ENCODE measurements around the gene OR10G2. TPM values are rescaled to one million over a fixed set of nuclear protein-coding genes. Genes with fewer than 3 reads are reported as not detected.

OR10G2 gene
- total and polyA plus RNA-seq, 8 donors = not detected

DNA sequence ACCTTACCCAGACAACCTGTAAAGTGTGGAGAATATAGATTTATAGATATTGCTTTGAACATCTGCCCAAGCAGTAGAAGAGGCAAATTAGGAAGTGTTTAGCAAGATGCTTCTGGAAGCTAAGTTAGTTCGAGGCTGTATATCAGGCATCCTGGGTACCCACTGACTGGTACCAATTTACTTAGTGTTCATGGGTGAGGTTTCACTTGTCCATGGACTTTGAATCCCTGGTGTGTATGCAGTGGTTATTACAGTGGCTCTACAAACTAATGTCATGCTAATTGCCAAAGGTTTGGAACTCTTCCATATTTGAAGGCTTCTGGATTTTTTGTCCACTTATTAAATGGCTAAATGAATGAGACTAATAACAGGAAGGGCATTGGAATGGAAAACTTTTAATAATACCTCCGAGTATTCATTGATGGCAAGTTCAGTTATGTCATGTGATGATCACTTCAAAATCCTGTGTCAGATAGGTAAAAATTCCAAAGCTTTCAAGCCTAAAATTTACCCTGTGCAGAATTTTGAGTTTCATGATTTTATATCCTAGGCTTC lies 18.7 kb upstream of the OR10G2 start, which contains the start of gene OR4E2:
Gene OR4E2, plus strand, starts transcription at position 505 of the 555 bp plus-strand sequence. CDS start 11,248 bp downstream, outside the sequence.
- ATAC-seq (no peak), DNase-seq (no peak), FAIRE-seq (no peak)
- no peaks in the 10 kb centered on the region for H3K4me1 ChIP-seq
- peaks cover 0 to 3% (median 0%) of the 10 kb centered on the region in 4 donors for H3K27me3 ChIP-seq
- H3K27ac ChIP-seq = no peak within 1 kb of the TSS
- TF ChIP-seq, protein P1, sequence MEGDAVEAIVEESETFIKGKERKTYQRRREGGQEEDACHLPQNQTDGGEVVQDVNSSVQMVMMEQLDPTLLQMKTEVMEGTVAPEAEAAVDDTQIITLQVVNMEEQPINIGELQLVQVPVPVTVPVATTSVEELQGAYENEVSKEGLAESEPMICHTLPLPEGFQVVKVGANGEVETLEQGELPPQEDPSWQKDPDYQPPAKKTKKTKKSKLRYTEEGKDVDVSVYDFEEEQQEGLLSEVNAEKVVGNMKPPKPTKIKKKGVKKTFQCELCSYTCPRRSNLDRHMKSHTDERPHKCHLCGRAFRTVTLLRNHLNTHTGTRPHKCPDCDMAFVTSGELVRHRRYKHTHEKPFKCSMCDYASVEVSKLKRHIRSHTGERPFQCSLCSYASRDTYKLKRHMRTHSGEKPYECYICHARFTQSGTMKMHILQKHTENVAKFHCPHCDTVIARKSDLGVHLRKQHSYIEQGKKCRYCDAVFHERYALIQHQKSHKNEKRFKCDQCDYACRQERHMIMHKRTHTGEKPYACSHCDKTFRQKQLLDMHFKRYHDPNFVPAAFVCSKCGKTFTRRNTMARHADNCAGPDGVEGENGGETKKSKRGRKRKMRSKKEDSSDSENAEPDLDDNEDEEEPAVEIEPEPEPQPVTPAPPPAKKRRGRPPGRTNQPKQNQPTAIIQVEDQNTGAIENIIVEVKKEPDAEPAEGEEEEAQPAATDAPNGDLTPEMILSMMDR (IDR thresholded peaks at IDR 0.05) = no peak
- H3K9me3 ChIP-seq = no peaks in the 10 kb centered on the region
- H3K36me3 ChIP-seq = no peaks in the 10 kb centered on the region
- intact Hi-C loops (cut with DNase I) = no loop called here
- 50 to 67% methylated on average over 2 of the region's 2 CpGs for WGBS, 2 donors
- H3K4me3 ChIP-seq = no peak within 1 kb of the TSS

DNA sequence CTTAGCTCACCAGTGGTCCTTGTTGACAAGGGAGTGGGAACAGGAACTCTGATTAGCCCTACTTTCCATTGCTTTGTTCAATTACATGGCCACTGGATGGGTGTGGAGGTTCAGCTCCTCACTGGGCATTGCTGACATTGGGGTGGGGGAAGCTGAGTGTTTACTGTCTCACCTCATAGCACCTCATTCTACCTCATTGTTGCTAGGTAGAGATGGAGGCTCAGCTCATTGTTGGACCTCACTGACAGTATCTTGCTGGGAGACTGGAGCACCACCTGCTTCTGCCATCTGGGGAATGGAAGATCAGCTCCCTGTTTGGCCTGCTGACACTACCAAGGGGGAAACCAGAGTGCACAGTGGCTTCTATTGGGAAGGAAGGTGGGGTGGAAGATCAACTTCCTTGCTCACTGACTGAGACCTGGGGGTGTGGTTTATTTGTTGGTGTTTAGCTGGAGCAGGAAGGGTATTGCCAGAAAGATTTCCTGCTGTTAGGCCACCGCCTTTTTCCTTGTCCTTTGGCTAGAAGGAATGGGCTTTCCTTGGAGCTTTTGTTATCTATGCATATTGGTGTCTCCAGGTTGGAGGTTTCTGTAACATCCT lies 17.6 kb upstream of the OR10G2 start:
- Histone ChIP-seq H3K4me3 (no peak overlapping the region), H3K9me3 (no peaks in the 10 kb centered on the region), H3K27me3 (peaks cover 0 to 3% (median 0%) of the 10 kb centered on the region in 4 donors), H3K4me1 (no peaks in the 10 kb centered on the region), H3K36me3 (no peaks in the 10 kb centered on the region), H3K27ac (no peak overlapping the region)
- 57 to 63% methylated on average over 1 of the region's 1 CpG for WGBS, 2 donors
- intact Hi-C loops (cut with DNase I) = no loop called here
- FAIRE-seq (no peak), ATAC-seq (no peak), DNase-seq (no peak)
- TF ChIP-seq, protein P1 (IDR thresholded peaks at IDR 0.05) = no peak

DNA sequence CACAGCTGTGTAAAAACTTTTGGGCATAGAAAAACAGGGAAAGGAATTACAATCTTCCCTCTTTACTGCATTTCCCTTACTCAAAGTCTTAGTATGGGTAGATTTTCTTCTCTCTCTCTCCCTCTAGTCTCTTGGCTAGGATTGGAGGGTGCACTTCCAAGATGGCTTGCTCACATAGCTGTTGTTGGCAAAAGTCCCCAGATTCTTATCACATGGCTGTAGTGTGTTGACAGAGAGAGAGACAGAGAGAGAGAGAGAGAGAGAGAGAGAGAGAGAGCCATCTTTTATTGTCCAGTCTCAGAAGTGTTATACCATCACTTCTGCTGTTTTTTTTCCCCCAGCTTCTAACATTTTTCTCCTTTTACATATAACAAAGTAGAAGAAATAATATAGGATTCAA lies 12.6 kb upstream of the OR10G2 start:
- peaks cover 0 to 2% (median 0%) of the 10 kb centered on the region in 4 donors for H3K27me3 ChIP-seq
- no peaks in the 10 kb centered on the region for H3K9me3 ChIP-seq
- no peak overlapping the region for H3K4me3 ChIP-seq
- no peaks in the 10 kb centered on the region for H3K4me1 ChIP-seq
- TF ChIP-seq, protein P1 (IDR thresholded peaks at IDR 0.05) = no peak
- DNase-seq (no peak), FAIRE-seq (no peak), ATAC-seq (no peak)
- intact Hi-C loops (cut with DNase I) = no loop called here
- H3K27ac ChIP-seq = no peak overlapping the region
- no peaks in the 10 kb centered on the region for H3K36me3 ChIP-seq

DNA sequence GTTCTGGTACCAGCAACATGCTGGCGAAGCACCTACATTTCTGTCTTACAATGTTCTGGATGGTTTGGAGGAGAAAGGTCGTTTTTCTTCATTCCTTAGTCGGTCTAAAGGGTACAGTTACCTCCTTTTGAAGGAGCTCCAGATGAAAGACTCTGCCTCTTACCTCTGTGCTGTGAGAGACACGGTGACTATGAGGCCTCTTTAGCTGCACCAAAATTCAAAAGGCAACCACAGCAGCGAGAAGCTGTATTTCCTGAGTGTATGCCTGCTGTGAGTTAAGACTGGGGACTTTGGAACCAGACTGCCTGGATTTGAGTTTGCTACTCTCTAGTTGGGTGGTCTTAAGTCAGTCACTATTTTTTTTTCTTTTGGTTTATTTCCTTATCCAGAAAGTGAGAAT lies 8.7 kb upstream of the OR10G2 start:
- Histone ChIP-seq H3K4me1 (no peaks in the 10 kb centered on the region), H3K27me3 (no peaks in the 10 kb centered on the region), H3K9me3 (no peaks in the 10 kb centered on the region), H3K27ac (no peak overlapping the region), H3K4me3 (no peak overlapping the region), H3K36me3 (no peaks in the 10 kb centered on the region)
- intact Hi-C loops (cut with DNase I) = no loop called here
- FAIRE-seq (no peak), DNase-seq (no peak), ATAC-seq (no peak)
- WGBS, 2 donors = 46 to 59% methylated on average over 5 of the region's 5 CpGs
- TF ChIP-seq, protein P1 (IDR thresholded peaks at IDR 0.05) = no peak

DNA sequence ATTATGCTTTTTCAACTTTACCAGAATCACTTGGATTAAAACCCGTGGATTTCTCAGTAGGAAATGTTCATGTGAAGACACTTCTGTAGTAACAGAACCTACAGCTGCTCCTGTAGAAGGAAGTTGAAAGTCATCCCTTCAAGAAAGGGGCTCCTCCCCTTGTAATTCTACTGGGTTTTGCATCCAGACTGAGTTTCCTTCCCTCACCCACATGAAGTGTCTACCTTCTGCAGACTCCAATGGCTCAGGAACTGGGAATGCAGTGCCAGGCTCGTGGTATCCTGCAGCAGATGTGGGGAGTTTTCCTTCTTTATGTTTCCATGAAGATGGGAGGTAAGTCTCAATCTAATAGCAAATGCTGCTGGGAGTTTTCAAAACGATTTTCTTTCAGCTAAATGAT lies 7.9 kb upstream of the OR10G2 start:
- no peaks in the 10 kb centered on the region for H3K36me3 ChIP-seq
- no peaks in the 10 kb centered on the region for H3K9me3 ChIP-seq
- TF ChIP-seq, protein P1 (IDR thresholded peaks at IDR 0.05) = no peak
- H3K4me3 ChIP-seq = no peak overlapping the region
- ATAC-seq = no peak
- no peak for DNase-seq
- H3K27me3 ChIP-seq = no peaks in the 10 kb centered on the region
- H3K4me1 ChIP-seq = no peaks in the 10 kb centered on the region
- no peak overlapping the region for H3K27ac ChIP-seq
- FAIRE-seq = no peak
- intact Hi-C loops (cut with DNase I) = no loop called here
- WGBS, 2 donors = 29 to 37% methylated on average over 3 of the region's 3 CpGs
